Measurements from ENCODE around the gene KIFC1. TPM values are rescaled to one million over a fixed set of nuclear protein-coding genes. Genes with fewer than 3 reads are reported as not detected.
A peak's percentile ranks its signal among the peaks of the same experiment; 100 is the strongest.

KIFC1 gene
- polyA plus RNA-seq, 1 of the 3 experiments (the other 2 are of a cell fraction), result 35.9 TPM

- TF ChIP-seq, protein P1, sequence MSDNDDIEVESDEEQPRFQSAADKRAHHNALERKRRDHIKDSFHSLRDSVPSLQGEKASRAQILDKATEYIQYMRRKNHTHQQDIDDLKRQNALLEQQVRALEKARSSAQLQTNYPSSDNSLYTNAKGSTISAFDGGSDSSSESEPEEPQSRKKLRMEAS (IDR thresholded peaks at IDR 0.05; ENCODE audit: low read depth), result no peak
- TF ChIP-seq, protein P2, sequence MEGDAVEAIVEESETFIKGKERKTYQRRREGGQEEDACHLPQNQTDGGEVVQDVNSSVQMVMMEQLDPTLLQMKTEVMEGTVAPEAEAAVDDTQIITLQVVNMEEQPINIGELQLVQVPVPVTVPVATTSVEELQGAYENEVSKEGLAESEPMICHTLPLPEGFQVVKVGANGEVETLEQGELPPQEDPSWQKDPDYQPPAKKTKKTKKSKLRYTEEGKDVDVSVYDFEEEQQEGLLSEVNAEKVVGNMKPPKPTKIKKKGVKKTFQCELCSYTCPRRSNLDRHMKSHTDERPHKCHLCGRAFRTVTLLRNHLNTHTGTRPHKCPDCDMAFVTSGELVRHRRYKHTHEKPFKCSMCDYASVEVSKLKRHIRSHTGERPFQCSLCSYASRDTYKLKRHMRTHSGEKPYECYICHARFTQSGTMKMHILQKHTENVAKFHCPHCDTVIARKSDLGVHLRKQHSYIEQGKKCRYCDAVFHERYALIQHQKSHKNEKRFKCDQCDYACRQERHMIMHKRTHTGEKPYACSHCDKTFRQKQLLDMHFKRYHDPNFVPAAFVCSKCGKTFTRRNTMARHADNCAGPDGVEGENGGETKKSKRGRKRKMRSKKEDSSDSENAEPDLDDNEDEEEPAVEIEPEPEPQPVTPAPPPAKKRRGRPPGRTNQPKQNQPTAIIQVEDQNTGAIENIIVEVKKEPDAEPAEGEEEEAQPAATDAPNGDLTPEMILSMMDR (IDR thresholded peaks at IDR 0.05), result peak; percentile 59
- TF ChIP-seq RAD21 (IDR thresholded peaks at IDR 0.05; ENCODE audit: low read length) (peak; percentile 70), SMC3 (IDR thresholded peaks at IDR 0.05; ENCODE audit: low read depth, low read length) (peak; percentile 27; the same call in 1 of the 2 replicates)
- H3K27me3 ChIP-seq (ENCODE audit: insufficient read depth), result no peaks in the 10 kb centered on the region
- peaks cover 0 to 10% of the 10 kb centered on the region in 2 experiments; a peak in 1 of 4 replicates for H3K4me1 ChIP-seq (ENCODE audit: control insufficient read depth in 1 of 2, insufficient read depth in 2 of 2, low read depth in 1 of 2, low read length in 1 of 2)
- H2AFZ ChIP-seq (ENCODE audit: low read depth), result no peak overlapping the region
- H3K4me2 ChIP-seq, result no peak overlapping the region
- POLR2A ChIA-PET, result no interaction called here
- peaks cover 12 to 34% of the 10 kb centered on the region in 2 experiments for H3K36me3 ChIP-seq (replicated peaks in 1 of 2; ENCODE audit: control insufficient read depth in 1 of 2, insufficient read depth in 2 of 2, low read length in 1 of 2)
- no peak overlapping the region for H3K4me3 ChIP-seq (ENCODE audit: low read depth in 2 of 2, low read length in 1 of 2)
- no peak overlapping the region for H3K9ac ChIP-seq
- 91% methylated on average over 5 of the region's 5 CpGs for WGBS (ENCODE audit: low lambda C conversion rate)
- H3K9me2 ChIP-seq, result no peaks in the 10 kb centered on the region
- CTCF ChIA-PET, result interaction anchor here (0.6 to 2.6 kb wide), 6 partner anchors 10 to 129 kb away, joined by 3 to 8 read pairs (median 4); partner anchors contain the start of gene KIFC1
- no peaks in the 10 kb centered on the region for H3K9me3 ChIP-seq
- DNase-seq, result no peak
- peaks cover 28% of the 10 kb centered on the region for H3K79me2 ChIP-seq (ENCODE audit: insufficient read depth)
- H3K27ac ChIP-seq (ENCODE audit: low read depth in 2 of 2, low read length in 1 of 2), result peak overlapping the region in 1 of 2 experiments; percentile 30; a peak in 1 of 4 replicates
- no peaks in the 10 kb centered on the region for H4K20me1 ChIP-seq (ENCODE audit: insufficient read depth)
- peaks cover 45% of the 10 kb centered on the region for H3F3A ChIP-seq (replicated peaks; ENCODE audit: insufficient read depth)
Observed at GRCh38 chr6:33407132-33407718, 15.6 kb downstream of the KIFC1 start.

- Histone ChIP-seq H3K4me2 (peak overlapping the region; percentile 87), H3K79me2 (ENCODE audit: insufficient read depth) (peaks cover 39% of the 10 kb centered on the region), H3K9me3 (no peaks in the 10 kb centered on the region), H3K4me3 (ENCODE audit: low read depth in 2 of 2, low read length in 1 of 2) (peak overlapping the region; percentile 71 to 76), H3K27ac (ENCODE audit: low read depth in 2 of 2, low read length in 1 of 2) (peak overlapping the region; percentile 83 to 95), H4K20me1 (ENCODE audit: insufficient read depth) (no peaks in the 10 kb centered on the region), H2AFZ (ENCODE audit: low read depth) (peak overlapping the region; percentile 85; the same call in 1 of the 2 replicates), H3F3A (replicated peaks; ENCODE audit: insufficient read depth) (peaks cover 52% of the 10 kb centered on the region), H3K4me1 (ENCODE audit: control insufficient read depth in 1 of 2, insufficient read depth in 2 of 2, low read depth in 1 of 2, low read length in 1 of 2) (peaks cover 0 to 17% of the 10 kb centered on the region in 2 experiments; a peak in 1 of 4 replicates), H3K9me2 (no peaks in the 10 kb centered on the region), H3K9ac (peak overlapping the region; percentile 90), H3K36me3 (replicated peaks in 1 of 2; ENCODE audit: control insufficient read depth in 1 of 2, insufficient read depth in 2 of 2, low read length in 1 of 2) (peaks cover 12 to 42% of the 10 kb centered on the region in 2 experiments), H3K27me3 (ENCODE audit: insufficient read depth) (no peaks in the 10 kb centered on the region)
- POLR2A ChIA-PET, result interaction anchor here (0.7 to 0.8 kb wide), 2 partner anchors 92 to 97 kb away, joined by 3 read pairs; partner anchors contain the start of gene ZBTB22
- CTCF ChIA-PET, result interaction anchor here (0.9 to 3.1 kb wide), 4 partner anchors 9 to 133 kb away, joined by 3 to 10 read pairs (median 3); partner anchors contain the start of genes B3GALT4 and SYNGAP1
- WGBS (ENCODE audit: low lambda C conversion rate), result 3% methylated on average over 37 of the region's 65 CpGs
- peak; percentile 98 for DNase-seq
- peak; percentile 75 for TF ChIP-seq CHD2 (IDR thresholded peaks at IDR 0.05; ENCODE audit: low read length, partially characterized antibody)
- peak; percentile 71 for TF ChIP-seq NRF1 (IDR thresholded peaks at IDR 0.05; ENCODE audit: low read depth, low read length)
- TF ChIP-seq ELF1 (IDR thresholded peaks at IDR 0.05), result peak; percentile 56
- peak; percentile 72; the same call in 1 of the 2 replicates for TF ChIP-seq RFX5 (IDR thresholded peaks at IDR 0.05; ENCODE audit: low read length)
- TF ChIP-seq FOXM1 (IDR thresholded peaks at IDR 0.05; ENCODE audit: low read depth), result no peak; the same call in 1 of the 2 replicates
- TF ChIP-seq FOSL2 (IDR thresholded peaks at IDR 0.05; ENCODE audit: borderline replicate concordance, low read depth), result no peak
- TF ChIP-seq YY1 (IDR thresholded peaks at IDR 0.05; ENCODE audit: low read depth), result no peak
- TF ChIP-seq TCF12 (IDR thresholded peaks at IDR 0.05), result no peak
- no peak for TF ChIP-seq SMC3 (IDR thresholded peaks at IDR 0.05; ENCODE audit: low read depth, low read length)
- no peak for TF ChIP-seq TEAD4 (IDR thresholded peaks at IDR 0.05; ENCODE audit: borderline replicate concordance, insufficient read depth)
- TF ChIP-seq, protein P1 (IDR thresholded peaks at IDR 0.05; ENCODE audit: low read depth), result peak; percentile 91
- TF ChIP-seq FOXJ3 (CRISPR knock-in tag; IDR thresholded peaks at IDR 0.05), result peak; percentile 50; the same call in 1 of the 2 replicates
- TF ChIP-seq, protein P3, sequence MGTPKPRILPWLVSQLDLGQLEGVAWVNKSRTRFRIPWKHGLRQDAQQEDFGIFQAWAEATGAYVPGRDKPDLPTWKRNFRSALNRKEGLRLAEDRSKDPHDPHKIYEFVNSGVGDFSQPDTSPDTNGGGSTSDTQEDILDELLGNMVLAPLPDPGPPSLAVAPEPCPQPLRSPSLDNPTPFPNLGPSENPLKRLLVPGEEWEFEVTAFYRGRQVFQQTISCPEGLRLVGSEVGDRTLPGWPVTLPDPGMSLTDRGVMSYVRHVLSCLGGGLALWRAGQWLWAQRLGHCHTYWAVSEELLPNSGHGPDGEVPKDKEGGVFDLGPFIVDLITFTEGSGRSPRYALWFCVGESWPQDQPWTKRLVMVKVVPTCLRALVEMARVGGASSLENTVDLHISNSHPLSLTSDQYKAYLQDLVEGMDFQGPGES (IDR thresholded peaks at IDR 0.05; ENCODE audit: low read depth, low read length), result peak; percentile 30; the same call in 1 of the 2 replicates
- no peak for TF ChIP-seq RXRA (IDR thresholded peaks at IDR 0.05; ENCODE audit: borderline replicate concordance, low read depth)
- no peak; the same call in 1 of the 2 replicates for TF ChIP-seq NFIC (IDR thresholded peaks at IDR 0.05; ENCODE audit: borderline replicate concordance)
- TF ChIP-seq USF2 (IDR thresholded peaks at IDR 0.05; ENCODE audit: borderline replicate concordance, low read depth, low read length), result no peak
- no peak for TF ChIP-seq EZH2phosphoT487 (IDR thresholded peaks at IDR 0.05; ENCODE audit: borderline replicate concordance, low read depth)
- TF ChIP-seq JUND (IDR thresholded peaks at IDR 0.05), result no peak; the same call in 1 of the 2 replicates
- TF ChIP-seq RCOR1 (IDR thresholded peaks at IDR 0.05; ENCODE audit: low read length), result no peak
- TF ChIP-seq TAF1 (IDR thresholded peaks at IDR 0.05; ENCODE audit: borderline replicate concordance, low read depth, low read length), result peak; percentile 15; the same call in 1 of the 2 replicates
Observed at GRCh38 chr6:33410050-33410710, 18.6 kb downstream of the KIFC1 start.

All from SK-N-SH (cell line).